ENCODE measurements around the gene CMC4.
A peak's percentile ranks its signal among the peaks of the same experiment; 100 is the strongest.

DNA sequence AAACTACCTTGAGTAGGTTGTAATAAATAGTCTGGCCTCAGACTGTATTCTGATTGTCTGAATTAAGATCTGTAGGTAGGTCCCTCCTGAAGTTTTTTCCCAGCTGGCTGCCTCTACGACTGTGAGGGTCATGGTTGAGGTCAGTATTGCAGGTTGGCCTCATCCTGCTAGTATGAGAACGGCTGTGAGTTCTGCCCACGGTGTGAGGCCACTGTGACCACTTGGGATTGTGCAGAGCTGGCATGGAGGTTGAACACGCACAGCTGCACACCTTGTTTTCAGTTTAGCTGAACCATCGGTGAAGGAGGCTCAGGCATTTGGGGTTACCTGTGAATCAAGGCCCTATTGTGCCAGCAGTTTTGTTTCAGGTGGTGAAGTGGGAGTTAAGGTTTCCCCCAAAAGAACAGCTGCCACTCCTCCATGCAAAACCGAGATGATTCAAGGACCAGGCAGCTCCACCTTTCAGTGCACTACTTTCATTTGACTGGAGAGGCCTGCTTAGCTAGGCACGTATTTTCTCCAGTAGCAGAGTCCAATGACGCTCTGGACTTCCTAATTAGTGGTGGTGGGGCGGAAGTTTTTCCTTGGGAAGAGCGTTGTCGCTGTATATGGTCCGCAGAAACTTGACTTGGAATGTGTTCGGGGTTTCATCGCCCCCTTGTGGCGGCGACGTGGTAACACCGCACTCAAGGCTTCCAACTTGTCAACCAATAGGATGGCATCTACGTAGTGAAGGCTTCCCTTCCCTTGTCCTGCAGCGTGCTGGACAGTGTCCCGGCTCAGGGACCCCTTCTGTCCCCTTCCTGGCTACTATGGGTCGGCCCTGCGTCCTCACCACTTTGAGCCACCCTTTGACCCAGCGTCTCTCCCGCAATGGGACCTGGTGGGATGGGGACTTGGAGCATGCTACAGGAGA is 13.8 kb downstream of the CMC4 start:
- TF ChIP-seq, protein P1, sequence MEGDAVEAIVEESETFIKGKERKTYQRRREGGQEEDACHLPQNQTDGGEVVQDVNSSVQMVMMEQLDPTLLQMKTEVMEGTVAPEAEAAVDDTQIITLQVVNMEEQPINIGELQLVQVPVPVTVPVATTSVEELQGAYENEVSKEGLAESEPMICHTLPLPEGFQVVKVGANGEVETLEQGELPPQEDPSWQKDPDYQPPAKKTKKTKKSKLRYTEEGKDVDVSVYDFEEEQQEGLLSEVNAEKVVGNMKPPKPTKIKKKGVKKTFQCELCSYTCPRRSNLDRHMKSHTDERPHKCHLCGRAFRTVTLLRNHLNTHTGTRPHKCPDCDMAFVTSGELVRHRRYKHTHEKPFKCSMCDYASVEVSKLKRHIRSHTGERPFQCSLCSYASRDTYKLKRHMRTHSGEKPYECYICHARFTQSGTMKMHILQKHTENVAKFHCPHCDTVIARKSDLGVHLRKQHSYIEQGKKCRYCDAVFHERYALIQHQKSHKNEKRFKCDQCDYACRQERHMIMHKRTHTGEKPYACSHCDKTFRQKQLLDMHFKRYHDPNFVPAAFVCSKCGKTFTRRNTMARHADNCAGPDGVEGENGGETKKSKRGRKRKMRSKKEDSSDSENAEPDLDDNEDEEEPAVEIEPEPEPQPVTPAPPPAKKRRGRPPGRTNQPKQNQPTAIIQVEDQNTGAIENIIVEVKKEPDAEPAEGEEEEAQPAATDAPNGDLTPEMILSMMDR (IDR thresholded peaks at IDR 0.05 in 4 of 5, conservative IDR thresholded peaks at IDR 0.05 in 1 of 5), result peak; percentile 49 to 76 (median 74)
- no peak for TF ChIP-seq POLR2A (IDR thresholded peaks at IDR 0.05)

Data from gastrocnemius medialis (tissue), 4 donors.